PC-3 (cell line): Measurements from ENCODE around the gene ZNF611. TPM values are rescaled to one million over a fixed set of nuclear protein-coding genes. Genes with fewer than 3 reads are reported as not detected.
"Not testable (repeated sequence)": the region's sequence is repeated elsewhere in the genome, so short reads cannot be mapped to it uniquely, and the experiment has no call there.

Source experiments
- ATAC-seq: fragments of 200-7000 bp; cut with Tn5 transposase; 2 replicates; pipeline ENCODE4 v1.9.1; 2020; ENCODE audit warnings: mild to moderate bottlenecking, moderate library complexity
- BruUV-seq: library from RNA; stranded (reverse); fragments of 400-500 nt; replicated peaks from 2 replicates; lab custom pipeline; 2021; lab: Mats Ljungman, UMichigan
- CTCF ChIA-PET: fragments of 300-600 bp; sonication (Branson Sonifier 250); formaldehyde crosslinking; loops from one replicate; lab custom pipeline; 2022; ENCODE audit warnings: antibody characterized with exemption; lab: Charles Lee
- POLR2A ChIA-PET: fragments of 300-600 bp; sonication (Branson Sonifier 250); formaldehyde crosslinking; loops from one replicate; lab custom pipeline; 2022; ENCODE audit warnings: antibody characterized with exemption; ENCODE audit not compliant: unreplicated experiment; lab: Charles Lee
- DNase-seq: peaks from one replicate; pipeline ENCODE4 v3.0.0-alpha.2; 2015
- H2AFZ ChIP-seq: fragments of 300-600 bp; sonication (generic); 2 replicates; pipeline ENCODE4 v1.6.0; 2016; ENCODE audit warnings: antibody characterized with exemption, low read length
- H3F3A ChIP-seq: fragments of 300-600 bp; sonication (generic); one replicate; pipeline ENCODE4 v1.6.0; 2017; ENCODE audit warnings: antibody characterized with exemption, low read length, control low read depth, mild to moderate bottlenecking; ENCODE audit not compliant: unreplicated experiment
- H3K27ac ChIP-seq: fragments of 300-600 bp; sonication (generic); 2 replicates; pipeline ENCODE4 v1.5.1; 2016; ENCODE audit warnings: mild to moderate bottlenecking, low read length
- H3K27me3 ChIP-seq: fragments of 300-600 bp; sonication (generic); 2 replicates; pipeline ENCODE4 v1.6.1; 2016; ENCODE audit warnings: low read length, mixed read lengths
- H3K36me3 ChIP-seq: fragments of 300-600 bp; sonication (generic); 2 replicates; pipeline ENCODE4 v1.6.1; 2016; ENCODE audit warnings: low read depth, mixed run types, low read length, mixed read lengths
- H3K4me1 ChIP-seq: fragments of 300-600 bp; sonication (generic); 2 replicates; pipeline ENCODE4 v1.5.1; 2016; ENCODE audit warnings: low read length; ENCODE audit not compliant: insufficient read depth
- H3K4me2 ChIP-seq: fragments of 300-600 bp; sonication (generic); 2 replicates; pipeline ENCODE4 v1.6.0; 2016; ENCODE audit warnings: low read length
- H3K4me3 ChIP-seq: fragments of 300-600 bp; sonication (generic); 2 replicates; pipeline ENCODE4 v1.5.1; 2016; ENCODE audit warnings: mild to moderate bottlenecking, low read length, mixed read lengths
- H3K79me2 ChIP-seq: fragments of 300-600 bp; sonication (generic); 2 replicates; pipeline ENCODE4 v1.6.1; 2017; ENCODE audit warnings: low read length, mixed read lengths
- H3K9ac ChIP-seq: fragments of 300-600 bp; sonication (generic); 2 replicates; pipeline ENCODE4 v1.6.0; 2016; ENCODE audit warnings: mild to moderate bottlenecking, low read length
- H3K9me2 ChIP-seq: fragments of 300-600 bp; sonication (generic); replicated peaks from 2 replicates; pipeline ENCODE4 v1.6.1; 2016; ENCODE audit warnings: mixed run types, low read length, mixed read lengths
- H3K9me3 ChIP-seq: fragments of 300-600 bp; sonication (generic); 2 replicates; pipeline ENCODE4 v1.6.1; 2016; ENCODE audit warnings: low read length, mixed read lengths
- H4K20me1 ChIP-seq: fragments of 300-600 bp; sonication (generic); 2 replicates; pipeline ENCODE4 v1.6.1; 2016; ENCODE audit warnings: low read length, mixed read lengths
- CTCF ChIP-seq: fragments of 300-600 bp; sonication (generic); conservative IDR thresholded peaks from 2 replicates; pipeline ENCODE4 v1.5.1; 2017; ENCODE audit warnings: antibody characterized with exemption, low read depth, mild to moderate bottlenecking, low read length
- EZH2 ChIP-seq: fragments of 300-600 bp; sonication (generic); IDR thresholded peaks from one replicate; pipeline ENCODE4 v1.6.1; 2017; ENCODE audit warnings: antibody characterized with exemption, mild to moderate bottlenecking, low read length; ENCODE audit not compliant: unreplicated experiment
- EZH2phosphoT487 ChIP-seq: fragments of 300-600 bp; sonication (generic); IDR thresholded peaks from 2 replicates; pipeline ENCODE4 v1.6.1; 2018; ENCODE audit warnings: mild to moderate bottlenecking, antibody characterized with exemption, low read length, borderline replicate concordance
- intact Hi-C: fragments of 100-400 bp; cut with micrococcal nuclease; formaldehyde crosslinking; loops from 2 replicates; pipeline ENCODE4 v1.9.0; 2023
- total RNA-seq: library from RNA; depleted of rRNA; stranded (reverse); fragments of >200 nt; gene quantifications from 2 replicates; pipeline ENCODE4 v1.2.3, GENCODE V29; 2014

The ZNF611 gene
- total RNA-seq, 1 experiment from 2014 or later = 8.4 TPM

- Histone ChIP-seq H3F3A (no peaks in the 10 kb centered on the region), H2AFZ (no peak overlapping the region), H3K4me3 (peak overlapping the region; percentile 99), H3K9ac (no peak overlapping the region), H3K27me3 (no peaks in the 10 kb centered on the region), H4K20me1 (no peaks in the 10 kb centered on the region), H3K27ac (no peak overlapping the region), H3K36me3 (peaks cover 17% of the 10 kb centered on the region), H3K9me3 (no peaks in the 10 kb centered on the region; the same call in 1 of the 2 replicates), H3K4me1 (peaks cover 37% of the 10 kb centered on the region), H3K4me2 (peak overlapping the region; percentile 97), H3K9me2 (no peaks in the 10 kb centered on the region), H3K79me2 (peaks cover 61% of the 10 kb centered on the region)
- BruUV-seq = no TSS peak
- ATAC-seq (no peak), DNase-seq (no peak)
- intact Hi-C loops = no loop called here
- ChIA-PET POLR2A (no interaction called here), CTCF (no interaction called here)
- no peak for TF ChIP-seq CTCF
- no peak for TF ChIP-seq EZH2phosphoT487
- no peak for TF ChIP-seq EZH2
Measured at GRCh38 chr19:52688335-52688734, 46.5 kb downstream of the ZNF611 start.

DNA sequence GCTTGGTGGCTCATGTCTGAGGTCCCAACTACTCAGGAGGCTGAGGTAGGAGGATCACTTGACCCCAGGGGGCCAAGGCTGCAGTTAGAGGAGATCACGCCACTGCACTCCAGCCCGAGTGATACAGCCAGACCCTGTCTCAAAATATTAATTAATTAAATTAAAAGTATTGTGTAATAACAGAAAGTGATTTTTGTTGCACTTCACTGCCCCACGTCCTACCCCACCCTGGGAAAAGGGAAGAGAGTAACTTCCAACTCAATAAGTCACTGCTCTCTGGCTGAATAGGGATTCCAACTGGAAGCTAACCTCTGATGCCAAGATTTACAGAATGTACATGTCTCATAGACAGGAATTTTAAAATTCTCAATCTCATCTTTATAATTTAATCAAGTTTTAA, 47.2 kb downstream of the ZNF611 start:
- peak overlapping the region; percentile 97; the same call in 1 of the 2 replicates for H3K4me2 ChIP-seq
- no peaks in the 10 kb centered on the region for H3K27me3 ChIP-seq
- H3K4me1 ChIP-seq = peaks cover 37% of the 10 kb centered on the region
- ChIA-PET POLR2A (no interaction called here), CTCF (no interaction called here)
- TF ChIP-seq EZH2 (no peak), CTCF (no peak), EZH2phosphoT487 (no peak)
- H3K9me3 ChIP-seq = no peaks in the 10 kb centered on the region; the same call in 1 of the 2 replicates
- ATAC-seq (no peak), DNase-seq (no peak)
- H3K27ac ChIP-seq = no peak overlapping the region
- BruUV-seq = no TSS peak
- H3K79me2 ChIP-seq = peaks cover 67% of the 10 kb centered on the region
- no peak overlapping the region for H2AFZ ChIP-seq
- H3F3A ChIP-seq = no peaks in the 10 kb centered on the region
- H3K9ac ChIP-seq = no peak overlapping the region
- H3K36me3 ChIP-seq = peaks cover 24% of the 10 kb centered on the region
- H3K9me2 ChIP-seq = no peaks in the 10 kb centered on the region
- H4K20me1 ChIP-seq = no peaks in the 10 kb centered on the region
- no peak overlapping the region for H3K4me3 ChIP-seq
- intact Hi-C loops = no loop called here

- no peaks in the 10 kb centered on the region for H3K9me3 ChIP-seq
- H3K79me2 ChIP-seq = peaks cover 83% of the 10 kb centered on the region
- no TSS peak for BruUV-seq
- no peak overlapping the region for H3K4me3 ChIP-seq
- DNase-seq (peak; percentile 42), ATAC-seq (no peak)
- no peak overlapping the region for H2AFZ ChIP-seq
- H3K4me2 ChIP-seq = peak overlapping the region; percentile 54
- TF ChIP-seq EZH2phosphoT487 (no peak), EZH2 (no peak), CTCF (no peak)
- intact Hi-C loops = no loop called here
- H3K27me3 ChIP-seq = no peaks in the 10 kb centered on the region
- no peak overlapping the region for H3K27ac ChIP-seq
- ChIA-PET CTCF (no interaction called here), POLR2A (no interaction called here)
- no peaks in the 10 kb centered on the region for H4K20me1 ChIP-seq
- no peaks in the 10 kb centered on the region for H3K9me2 ChIP-seq
- H3F3A ChIP-seq = no peaks in the 10 kb centered on the region
- H3K9ac ChIP-seq = no peak overlapping the region
- H3K4me1 ChIP-seq = peaks cover 34% of the 10 kb centered on the region
- peaks cover 28% of the 10 kb centered on the region for H3K36me3 ChIP-seq
Measured at GRCh38 chr19:52685811-52686210, 49.0 kb downstream of the ZNF611 start.

DNA sequence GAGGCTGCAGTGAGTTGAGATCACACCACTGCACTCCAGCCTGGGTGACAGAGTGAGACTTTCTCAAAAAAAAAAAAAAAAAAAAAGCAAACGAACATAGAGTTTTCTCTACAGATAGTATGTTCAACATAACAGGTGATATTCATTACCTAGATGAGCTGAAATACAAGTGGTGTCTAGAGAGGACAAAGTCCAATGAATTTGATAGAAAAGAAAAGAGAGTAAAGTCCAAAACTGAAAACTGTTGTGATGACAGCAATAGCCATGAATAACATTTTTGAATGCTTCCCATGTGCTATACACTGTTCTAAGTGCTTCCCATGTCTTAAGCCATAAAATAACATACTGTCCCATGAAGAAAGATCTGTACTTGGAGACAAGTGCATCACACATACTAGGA, 53.6 kb downstream of the ZNF611 start:
- DNase-seq, H3F3A ChIP-seq, H3K4me2 ChIP-seq, ATAC-seq, intact Hi-C loops, H4K20me1 ChIP-seq, H3K4me3 ChIP-seq, CTCF ChIA-PET, H3K27ac ChIP-seq, H3K9me2 ChIP-seq, H3K27me3 ChIP-seq, H3K9me3 ChIP-seq, H2AFZ ChIP-seq, BruUV-seq, H3K9ac ChIP-seq: not testable (repeated sequence)
- peaks cover 84% of the 10 kb centered on the region for H3K79me2 ChIP-seq
- peaks cover 53% of the 10 kb centered on the region for H3K36me3 ChIP-seq
- H3K4me1 ChIP-seq = peaks cover 11% of the 10 kb centered on the region
- POLR2A ChIA-PET = interaction anchor here (0.6 kb wide), 1 partner anchor 115 kb away, joined by 3 read pairs; no protein-coding TSS in a partner anchor
